ENCODE measurements around the gene BACH2.
A peak's percentile ranks its signal among the peaks of the same experiment; 100 is the strongest.
"Not testable (repeated sequence)": the region's sequence is repeated elsewhere in the genome, so short reads cannot be mapped to it uniquely, and the experiment has no call there.

Gene BACH2

GRCh38 chr6:90183587-90184333, 112.9 kb downstream of the BACH2 start:
- no peak for DNase-seq (ENCODE audit: low read depth)

- DNase-seq (ENCODE audit: low read depth) = no peak
Measured at GRCh38 chr6:90180526-90180925, 116.1 kb downstream of the BACH2 start.

GRCh38 chr6:90179190-90180169, 117.2 kb downstream of the BACH2 start:
- no peak for DNase-seq (ENCODE audit: low read depth)

DNA sequence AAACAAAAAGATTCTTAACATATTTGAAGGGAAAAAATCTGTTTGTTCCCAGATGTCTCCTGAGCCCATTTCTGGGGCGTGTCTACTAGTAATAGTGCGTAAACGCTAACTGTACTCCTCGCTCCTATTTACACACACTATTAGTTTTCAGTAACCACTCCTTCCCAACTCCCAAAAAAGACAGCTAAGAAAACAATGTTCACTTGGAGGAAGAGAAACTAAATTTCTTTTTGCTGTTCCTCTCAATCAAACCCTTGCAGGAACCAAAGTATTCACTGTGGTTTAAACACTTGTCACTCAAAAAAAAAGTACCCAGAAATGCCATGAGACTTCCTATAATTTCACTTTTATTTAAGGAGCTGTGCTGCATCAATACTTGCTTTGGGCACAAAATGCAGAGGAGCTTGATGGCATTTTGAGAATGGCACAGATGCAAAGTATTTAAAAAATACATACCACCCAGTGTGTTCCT, 118.2 kb downstream of the BACH2 start:
- no peak for DNase-seq (ENCODE audit: low read depth)

- DNase-seq (ENCODE audit: low read depth) = no peak
Measured at GRCh38 chr6:90177544-90178383, 118.9 kb downstream of the BACH2 start.

DNA sequence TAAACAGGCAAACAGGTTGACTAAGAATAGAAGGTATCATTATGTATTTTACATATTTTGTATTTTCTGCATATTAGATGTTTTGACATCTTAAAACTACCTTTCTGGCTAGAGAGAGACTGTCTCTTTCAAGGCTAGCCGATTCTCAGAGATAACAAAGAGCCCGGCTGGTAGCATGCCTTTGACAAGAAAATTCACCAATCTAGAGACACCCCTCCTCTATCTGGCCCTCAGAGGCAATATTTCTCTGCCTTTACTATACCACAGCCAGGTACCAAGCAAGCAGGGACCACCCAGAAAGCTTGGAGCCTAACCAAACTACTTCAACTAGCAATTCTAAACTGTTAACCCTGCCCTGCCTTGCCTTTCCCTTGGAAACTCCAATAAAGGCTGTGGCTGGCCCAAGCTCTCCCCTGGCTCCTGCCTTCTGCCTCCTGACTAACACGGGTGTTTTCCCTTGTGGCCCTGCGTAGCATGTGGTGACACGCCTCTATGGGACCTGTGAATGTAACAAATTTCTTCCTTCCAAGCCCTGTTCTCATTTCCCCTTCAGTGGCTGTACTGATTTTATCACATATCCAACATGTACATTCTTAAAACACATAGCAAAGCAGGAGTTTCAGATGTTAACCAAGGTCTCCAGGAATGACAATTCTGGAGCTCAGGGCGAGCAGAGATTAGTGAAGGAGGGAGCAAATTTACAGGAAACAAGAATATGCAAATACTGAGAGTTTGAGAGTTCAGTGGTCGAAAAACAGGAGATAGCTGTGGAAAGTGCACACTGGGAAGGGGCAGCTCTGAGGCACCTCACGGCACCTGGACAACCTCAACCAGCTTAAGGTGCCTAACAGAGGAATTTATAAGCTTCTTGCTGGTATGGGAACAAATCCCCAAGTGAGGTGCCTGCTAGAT, 120.8 kb downstream of the BACH2 start:
- peak; percentile 30 for DNase-seq (ENCODE audit: low read depth)

DNA sequence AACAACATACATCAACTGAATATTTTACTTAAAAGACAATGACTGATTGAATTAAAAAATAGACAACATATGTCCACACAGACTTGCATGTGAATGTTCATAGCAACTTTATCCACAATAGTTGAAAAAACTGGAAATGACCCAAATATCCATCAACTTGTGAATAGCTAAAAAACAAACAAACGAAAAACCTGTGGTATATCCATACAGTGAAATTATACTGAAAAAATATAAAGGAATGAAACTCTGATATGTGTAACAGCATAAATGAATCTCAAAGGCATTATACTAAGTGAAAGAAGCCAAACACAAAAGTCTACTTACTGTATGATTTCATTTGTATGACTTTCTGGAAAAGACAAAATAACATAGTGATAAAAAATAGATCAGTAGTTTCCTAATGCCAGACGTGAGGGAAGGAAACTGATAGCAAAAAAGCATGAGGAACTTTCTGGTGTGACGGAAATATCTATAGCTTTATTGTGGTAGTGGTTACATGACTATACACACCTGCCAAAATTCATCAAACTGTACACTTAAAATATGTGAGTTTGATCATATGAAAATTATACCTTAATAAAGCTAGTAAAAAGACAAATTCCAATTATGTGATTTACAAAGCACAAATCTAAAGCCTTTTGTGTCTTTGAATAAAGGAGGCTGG, 123.2 kb downstream of the BACH2 start:
- DNase-seq (ENCODE audit: low read depth) = no peak

DNA sequence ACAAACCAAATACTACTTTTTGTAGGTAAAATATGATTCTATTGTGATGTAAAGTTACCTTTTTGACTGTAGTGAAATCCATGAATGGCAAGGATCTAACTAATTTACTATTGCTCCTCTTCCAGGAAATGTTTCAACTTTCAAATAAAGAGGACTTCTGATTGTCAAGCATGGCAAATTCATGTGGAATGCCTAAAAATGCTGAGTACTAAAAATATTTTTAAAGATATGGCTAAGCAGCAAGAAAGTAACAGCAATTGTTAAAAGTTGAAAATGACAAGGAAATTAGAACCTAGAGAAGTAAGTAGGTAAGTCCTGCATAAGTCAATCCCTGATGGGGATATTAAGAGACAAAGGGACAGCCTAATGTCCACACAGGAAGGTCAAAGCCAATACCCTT, 126.0 kb downstream of the BACH2 start:
- DNase-seq (ENCODE audit: low read depth) = no peak

DNA sequence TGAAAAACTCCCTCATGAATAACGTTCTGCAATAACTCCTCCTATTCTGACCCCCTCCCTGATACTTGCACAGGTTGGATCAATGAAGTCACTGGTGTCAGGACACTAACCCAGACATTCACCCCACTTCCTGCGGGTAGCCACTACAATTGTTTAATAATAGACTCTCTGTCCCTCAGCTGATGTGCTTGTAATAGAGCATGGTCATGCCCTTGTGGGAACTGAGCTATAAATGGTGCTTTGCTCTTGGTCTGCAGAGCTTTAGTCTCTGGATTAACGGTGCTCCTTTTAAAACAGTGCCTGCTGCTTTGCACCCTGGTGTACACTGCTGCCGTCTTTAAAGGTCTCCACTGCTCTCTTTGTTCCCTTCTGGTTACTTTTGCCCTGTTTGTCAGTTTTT, 127.3 kb downstream of the BACH2 start:
- DNase-seq (ENCODE audit: low read depth) = no peak

DNA sequence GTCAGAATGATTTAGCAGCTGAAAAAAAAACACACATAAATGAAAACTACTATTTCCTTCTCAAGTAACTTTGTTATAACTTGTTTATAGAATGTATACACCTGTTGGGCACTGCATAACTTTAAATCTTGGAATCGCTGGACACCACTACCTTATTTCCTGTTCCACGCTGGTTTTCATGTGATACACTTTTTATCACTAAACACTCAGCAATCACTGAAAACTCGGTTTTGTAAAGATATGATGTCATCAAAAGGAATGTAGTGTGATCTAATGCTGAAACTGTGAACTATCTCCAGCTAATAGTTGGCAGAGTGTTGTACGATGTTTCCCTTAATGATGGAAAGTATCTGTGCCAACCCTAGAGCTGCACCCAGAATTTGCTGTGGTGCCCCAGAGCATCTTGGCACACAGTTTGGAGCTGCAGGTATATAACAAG, 127.9 kb downstream of the BACH2 start:
- no peak for DNase-seq (ENCODE audit: low read depth)

GRCh38 chr6:90167514-90168379, 128.9 kb downstream of the BACH2 start:
- no peak for DNase-seq (ENCODE audit: low read depth)

- not testable (repeated sequence) for DNase-seq (ENCODE audit: low read depth)
Measured at GRCh38 chr6:90166155-90166924, 130.3 kb downstream of the BACH2 start.

DNA sequence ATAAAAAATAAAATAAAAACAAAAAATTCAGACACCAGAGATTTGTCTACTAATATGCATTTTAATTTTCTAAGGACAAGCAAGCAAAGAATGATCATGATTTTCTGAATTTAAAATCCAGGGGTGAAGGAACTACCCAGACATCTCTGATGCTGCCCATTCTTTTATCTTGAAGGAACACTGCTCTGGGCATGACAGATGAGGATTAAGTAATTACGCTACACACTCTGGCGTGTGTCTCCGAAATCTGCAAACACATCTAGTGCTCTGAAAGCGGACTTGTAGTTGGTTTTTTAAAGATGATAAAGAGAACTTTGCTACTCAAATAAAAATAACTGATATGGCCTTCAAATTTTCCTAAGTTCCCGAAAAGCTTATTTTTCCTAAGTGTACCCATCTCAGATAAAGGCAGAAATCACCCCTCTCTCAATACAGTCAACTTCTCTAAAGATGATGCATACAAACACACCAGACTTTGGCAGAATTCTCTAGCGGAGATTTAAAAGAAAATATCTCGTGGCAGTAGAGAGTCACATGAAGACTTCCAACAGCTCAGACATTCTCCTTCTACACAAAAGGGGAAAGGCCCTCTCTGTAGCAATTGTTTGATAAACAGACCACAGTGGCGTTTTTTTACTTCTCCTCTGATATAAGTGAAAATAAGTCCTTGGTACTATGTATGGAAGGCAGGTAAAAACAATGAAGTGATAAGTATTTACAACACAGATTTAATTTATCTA, 133.8 kb downstream of the BACH2 start:
- no peak for DNase-seq (ENCODE audit: low read depth)

GRCh38 chr6:90160013-90160412, 136.6 kb downstream of the BACH2 start:
- no peak for DNase-seq (ENCODE audit: low read depth)

GRCh38 chr6:90159452-90159851, 137.2 kb downstream of the BACH2 start:
- DNase-seq (ENCODE audit: low read depth) = no peak

- no peak for DNase-seq (ENCODE audit: low read depth)
Measured at GRCh38 chr6:90158936-90159335, 137.7 kb downstream of the BACH2 start.

DNA sequence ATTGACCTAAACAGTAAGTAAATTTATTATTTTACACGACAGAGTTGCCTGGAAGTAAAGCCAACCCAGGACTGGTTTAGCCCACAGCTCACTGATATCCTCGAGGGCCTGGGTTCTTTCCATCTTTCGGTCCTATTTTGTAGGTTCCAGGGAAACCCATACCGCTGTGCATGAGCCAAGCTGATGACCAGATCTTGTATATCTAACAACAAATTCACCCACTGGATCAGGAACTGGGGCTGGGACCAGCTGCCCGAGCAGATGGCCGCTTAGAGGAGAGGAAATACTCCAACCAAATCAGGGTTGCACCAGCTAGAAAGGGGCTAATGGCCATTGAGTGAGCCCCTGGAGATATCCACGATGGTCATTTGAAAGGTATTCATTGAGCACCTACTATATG, 139.2 kb downstream of the BACH2 start:
- no peak for DNase-seq (ENCODE audit: low read depth)

GRCh38 chr6:90156861-90157260, 139.8 kb downstream of the BACH2 start:
- no peak for DNase-seq (ENCODE audit: low read depth)
